ENCODE measurements around the gene KYNU.
"Not testable (repeated sequence)": the region's sequence is repeated elsewhere in the genome, so short reads cannot be mapped to it uniquely, and the experiment has no call there.

Gene KYNU

GRCh38 chr2:143088388-143088787 lies 210.9 kb downstream of the KYNU start:
- DNase-seq (ENCODE audit: low read depth in 2 of 2): no peak

DNA sequence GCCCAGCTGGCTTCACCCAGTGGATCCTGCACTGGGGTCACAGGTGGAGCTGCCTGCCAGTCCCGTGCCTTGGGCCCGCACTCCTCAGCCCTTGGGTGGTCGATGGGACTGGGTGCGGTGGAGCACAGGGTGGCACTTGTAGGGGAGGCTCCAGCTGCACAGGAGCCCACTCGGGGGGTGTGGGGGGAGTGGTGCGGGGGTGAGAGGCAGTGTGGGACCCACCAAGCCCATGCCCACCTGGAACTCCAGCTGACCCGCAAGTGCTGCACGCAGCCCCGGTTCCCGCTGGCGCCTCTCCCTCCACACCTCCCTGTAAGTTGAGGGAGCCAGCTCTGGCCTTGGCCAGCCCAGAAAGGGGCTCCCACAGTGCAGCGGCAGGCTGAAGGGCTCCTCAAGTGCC lies 212.1 kb downstream of the KYNU start:
- DNase-seq (ENCODE audit: low read depth in 2 of 2): not testable (repeated sequence)

All from fibroblast of skin of left biceps (primary cell).